ENCODE measurements around the gene SEBOX.

DNA sequence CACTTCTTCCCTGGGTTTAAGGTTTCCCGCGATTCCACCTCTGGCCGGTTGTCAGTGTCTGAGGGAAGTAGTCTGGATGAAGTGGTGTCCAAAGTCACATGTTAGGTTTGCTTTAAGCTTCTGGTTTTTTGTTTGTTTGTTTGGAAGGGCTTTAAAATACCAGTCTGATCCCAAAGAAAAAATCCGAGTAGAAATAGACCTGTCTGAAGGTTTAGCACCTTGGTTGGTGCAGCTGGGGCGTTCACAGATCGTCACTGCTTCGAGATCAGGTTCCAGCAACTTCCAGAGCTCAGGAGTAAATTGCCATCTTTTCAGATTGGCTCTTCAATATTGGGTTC, 45.4 kb downstream of the SEBOX start:
- TF ChIP-seq, protein P1, sequence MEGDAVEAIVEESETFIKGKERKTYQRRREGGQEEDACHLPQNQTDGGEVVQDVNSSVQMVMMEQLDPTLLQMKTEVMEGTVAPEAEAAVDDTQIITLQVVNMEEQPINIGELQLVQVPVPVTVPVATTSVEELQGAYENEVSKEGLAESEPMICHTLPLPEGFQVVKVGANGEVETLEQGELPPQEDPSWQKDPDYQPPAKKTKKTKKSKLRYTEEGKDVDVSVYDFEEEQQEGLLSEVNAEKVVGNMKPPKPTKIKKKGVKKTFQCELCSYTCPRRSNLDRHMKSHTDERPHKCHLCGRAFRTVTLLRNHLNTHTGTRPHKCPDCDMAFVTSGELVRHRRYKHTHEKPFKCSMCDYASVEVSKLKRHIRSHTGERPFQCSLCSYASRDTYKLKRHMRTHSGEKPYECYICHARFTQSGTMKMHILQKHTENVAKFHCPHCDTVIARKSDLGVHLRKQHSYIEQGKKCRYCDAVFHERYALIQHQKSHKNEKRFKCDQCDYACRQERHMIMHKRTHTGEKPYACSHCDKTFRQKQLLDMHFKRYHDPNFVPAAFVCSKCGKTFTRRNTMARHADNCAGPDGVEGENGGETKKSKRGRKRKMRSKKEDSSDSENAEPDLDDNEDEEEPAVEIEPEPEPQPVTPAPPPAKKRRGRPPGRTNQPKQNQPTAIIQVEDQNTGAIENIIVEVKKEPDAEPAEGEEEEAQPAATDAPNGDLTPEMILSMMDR (IDR thresholded peaks at IDR 0.05) = no peak
- no peak for TF ChIP-seq POLR2A (IDR thresholded peaks at IDR 0.05)
